Posterior vena cava (tissue), 2 donors: ENCODE results near the gene WDR59. TPM values are rescaled to one million over a fixed set of nuclear protein-coding genes. Genes with fewer than 3 reads are reported as not detected.
"Not testable (repeated sequence)": the region's sequence is repeated elsewhere in the genome, so short reads cannot be mapped to it uniquely, and the experiment has no call there.

Experiments
- DNase-seq: peaks from one replicate; pipeline ENCODE4 v3.0.0-alpha.2; 2020; ENCODE audit warnings: low spot score
- intact Hi-C, 2 donors: fragments of 100-400 bp; cut with DNase I; formaldehyde crosslinking; loops; one replicate each; pipeline versions ENCODE4 v1.14.1 to v1.14.2; 2022 to 2023
- total RNA-seq, 2 donors: library from RNA; stranded (reverse); fragmentation: NEBNext Ultra II Directional; extraction: Animal tissue kit (Norgen Biotek cat#: 25700); gene quantifications; one replicate each; pipeline ENCODE4 v1.2.1, GENCODE V29; 2021
- donor health status: DM: yes; HTN: yes; CAD: no.
- donor health status: DM: yes; HTN: yes; CAD: no.

WDR59 gene
- total RNA-seq, 2 donors from 2014 or later, result 32.4 to 32.8 TPM

DNA sequence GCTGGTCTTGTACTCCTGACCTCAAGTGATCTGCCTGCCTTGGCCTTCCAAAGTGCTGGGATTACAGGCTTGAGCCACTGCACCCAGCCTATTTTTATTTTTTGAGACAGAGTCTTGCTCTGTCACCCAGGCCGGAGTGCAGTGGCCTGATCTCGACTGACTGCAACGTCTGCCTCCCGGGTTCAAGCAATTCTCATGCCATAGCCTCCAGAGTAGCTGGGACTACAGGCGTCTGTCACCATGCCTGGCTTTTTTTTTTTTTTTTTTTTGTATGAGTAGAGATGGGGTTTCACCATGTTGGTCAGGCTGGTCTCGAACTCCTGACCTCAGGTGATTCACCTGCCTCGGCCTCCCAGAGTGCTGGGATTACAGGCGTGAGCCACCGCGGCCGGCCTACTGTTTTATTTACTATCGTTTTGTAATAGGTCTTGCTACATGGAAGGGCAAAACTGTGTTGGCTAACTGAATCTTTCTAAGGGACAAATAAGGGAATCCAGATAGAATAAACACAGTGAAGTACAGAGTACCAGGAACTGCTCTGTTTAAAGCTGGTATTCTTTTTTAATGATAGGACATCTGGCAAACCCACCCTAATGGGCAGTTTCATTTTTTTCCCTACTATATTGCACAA is 31.6 kb upstream of the WDR59 start:
- intact Hi-C loops, DNase-seq: not testable (repeated sequence)

GRCh38 chr16:75014318-75014717 is 29.4 kb upstream of the WDR59 start:
- DNase-seq, result no peak

DNA sequence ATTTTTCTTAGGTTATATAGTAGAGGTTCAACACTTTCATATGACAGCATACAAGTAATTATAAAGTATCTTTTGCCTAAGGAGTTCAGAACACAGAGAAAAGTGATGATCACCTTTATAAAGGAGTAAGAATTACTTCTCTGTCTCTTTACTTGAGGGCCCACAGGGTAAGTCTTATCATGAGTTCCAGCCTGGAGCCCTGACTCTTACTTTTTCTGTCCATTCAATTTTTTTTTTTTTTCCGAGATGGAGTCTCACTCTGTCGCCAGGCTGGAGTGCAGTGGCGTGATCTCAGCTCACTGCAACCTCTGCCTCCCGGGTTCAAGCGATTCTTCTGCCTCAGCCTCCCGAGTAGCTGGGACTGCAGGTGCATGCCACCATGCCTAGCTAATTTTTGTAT is 28.2 kb upstream of the WDR59 start:
- intact Hi-C loops, DNase-seq: not testable (repeated sequence)

More at GRCh38 chr16:75014318-75014717, 29.4 kb upstream of the WDR59 start:
- intact Hi-C loops, result no loop called here

GRCh38 chr16:75012380-75013081 is 27.6 kb upstream of the WDR59 start:
- no peak for DNase-seq
- intact Hi-C loops, result no loop called here

DNA sequence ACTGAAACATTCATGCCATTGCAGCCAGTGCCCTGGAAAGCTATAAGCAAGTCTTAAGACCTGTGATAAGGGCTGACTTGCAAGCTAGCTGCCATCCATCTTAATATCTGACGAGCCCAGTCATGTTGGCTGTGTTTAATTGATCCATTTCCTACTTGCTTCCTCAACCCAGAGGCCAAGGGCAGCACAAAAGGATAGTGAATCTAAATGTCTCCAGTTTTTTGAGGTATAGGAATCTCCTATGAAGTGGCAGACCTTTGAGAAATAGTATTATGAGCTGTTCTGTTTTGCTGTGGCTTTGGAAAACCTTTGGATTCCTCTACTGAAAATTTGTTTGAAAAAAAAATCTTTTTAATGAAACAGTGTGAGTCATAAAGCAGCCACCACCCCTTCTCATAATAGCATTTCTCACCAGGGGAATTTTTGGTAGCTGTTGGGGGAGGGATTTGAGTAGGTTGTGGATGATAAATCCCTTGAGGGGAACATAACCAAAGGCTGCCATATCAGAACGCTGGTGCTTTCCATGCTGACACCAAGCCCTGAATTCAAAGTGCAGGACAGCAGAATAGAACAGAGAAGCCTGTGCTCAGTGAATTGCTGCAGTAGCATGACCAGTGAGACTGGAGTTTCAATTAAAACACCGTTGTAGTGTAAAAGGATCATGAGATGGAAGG is 26.8 kb upstream of the WDR59 start:
- intact Hi-C loops, result no loop called here
- DNase-seq, result no peak

GRCh38 chr16:75010427-75010826 is 25.5 kb upstream of the WDR59 start:
- DNase-seq, result no peak
- intact Hi-C loops, result no loop called here

DNA sequence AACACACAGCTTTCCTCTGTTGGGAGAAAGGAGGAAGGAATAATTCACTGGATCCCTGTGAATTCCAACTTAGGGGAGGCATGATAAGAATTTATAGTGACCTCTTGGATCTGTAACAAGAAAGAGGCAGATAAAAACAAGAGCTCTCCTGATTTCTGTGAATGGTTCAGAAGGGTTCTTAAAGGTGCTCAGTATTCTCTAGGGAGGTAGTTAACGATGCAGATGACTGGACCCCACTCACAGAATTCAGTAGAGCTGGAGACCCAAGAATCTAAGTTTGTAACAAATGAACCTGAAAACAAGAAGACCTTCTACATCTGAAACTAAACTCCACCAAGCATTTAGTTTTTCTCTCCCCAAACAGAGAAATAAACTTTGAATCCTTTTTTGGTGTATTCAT is 22.5 kb upstream of the WDR59 start:
- no peak for DNase-seq
- intact Hi-C loops, result loop anchor here in 1 of 2 donors (10.0 kb wide), 1 partner anchor 57 kb away; no protein-coding TSS in a partner anchor

DNA sequence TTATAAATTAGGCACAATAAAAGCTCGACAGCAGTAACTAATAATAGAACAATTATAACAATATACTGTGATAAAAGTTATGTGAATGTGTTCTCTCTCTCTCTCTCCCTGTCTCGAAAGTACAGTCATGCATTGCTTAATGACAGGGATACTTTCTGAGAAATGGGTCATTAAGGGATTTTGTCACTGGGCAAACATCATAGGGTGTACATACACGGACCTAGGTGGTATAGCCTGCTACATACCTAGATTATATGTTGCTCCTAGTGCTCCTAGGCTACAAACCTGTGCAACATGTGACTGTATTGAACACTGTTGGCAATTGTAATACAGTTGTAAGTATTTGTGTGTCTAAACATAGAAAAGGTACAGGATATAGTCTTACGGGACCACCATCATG is 20.8 kb upstream of the WDR59 start:
- intact Hi-C loops, result loop anchor here in 1 of 2 donors (10.0 kb wide), 1 partner anchor 59 kb away; no protein-coding TSS in a partner anchor
- DNase-seq, result no peak

DNA sequence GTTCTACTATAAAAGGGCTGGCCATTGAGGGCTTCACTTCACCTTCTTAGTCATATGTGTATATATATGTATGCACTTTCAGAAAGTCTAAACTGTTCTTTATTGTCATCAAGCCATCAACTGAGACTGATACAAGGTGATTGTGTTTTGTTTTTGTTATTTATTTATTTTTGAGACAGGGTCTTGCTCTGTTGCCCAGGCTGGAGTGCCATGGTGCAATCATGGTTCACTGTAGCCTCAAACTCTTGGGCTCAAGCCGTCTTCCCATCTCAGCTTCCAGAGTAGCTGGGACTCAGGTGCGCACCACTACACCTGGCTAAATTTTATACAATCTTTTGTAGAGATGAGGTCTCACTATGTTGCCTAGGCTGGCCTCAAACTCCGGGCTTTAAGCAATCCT is 19.5 kb upstream of the WDR59 start:
- intact Hi-C loops, result loop anchor here in 1 of 2 donors (10.0 kb wide), 1 partner anchor 60 kb away; no protein-coding TSS in a partner anchor
- no peak for DNase-seq

GRCh38 chr16:75003931-75004330 is 19.0 kb upstream of the WDR59 start:
- intact Hi-C loops, result loop anchor here in 1 of 2 donors (10.0 kb wide), 1 partner anchor 61 kb away; no protein-coding TSS in a partner anchor
- DNase-seq, result no peak

- intact Hi-C loops, result loop anchor here in 1 of 2 donors (10.0 kb wide), 1 partner anchor 62 kb away; no protein-coding TSS in a partner anchor
- no peak for DNase-seq
Observed at GRCh38 chr16:75002474-75002873, 17.6 kb upstream of the WDR59 start.

- intact Hi-C loops, result loop anchor here in 1 of 2 donors (10.0 kb wide), 1 partner anchor 64 kb away; no protein-coding TSS in a partner anchor
- no peak for DNase-seq
Observed at GRCh38 chr16:75000481-75001081, 15.7 kb upstream of the WDR59 start.

DNA sequence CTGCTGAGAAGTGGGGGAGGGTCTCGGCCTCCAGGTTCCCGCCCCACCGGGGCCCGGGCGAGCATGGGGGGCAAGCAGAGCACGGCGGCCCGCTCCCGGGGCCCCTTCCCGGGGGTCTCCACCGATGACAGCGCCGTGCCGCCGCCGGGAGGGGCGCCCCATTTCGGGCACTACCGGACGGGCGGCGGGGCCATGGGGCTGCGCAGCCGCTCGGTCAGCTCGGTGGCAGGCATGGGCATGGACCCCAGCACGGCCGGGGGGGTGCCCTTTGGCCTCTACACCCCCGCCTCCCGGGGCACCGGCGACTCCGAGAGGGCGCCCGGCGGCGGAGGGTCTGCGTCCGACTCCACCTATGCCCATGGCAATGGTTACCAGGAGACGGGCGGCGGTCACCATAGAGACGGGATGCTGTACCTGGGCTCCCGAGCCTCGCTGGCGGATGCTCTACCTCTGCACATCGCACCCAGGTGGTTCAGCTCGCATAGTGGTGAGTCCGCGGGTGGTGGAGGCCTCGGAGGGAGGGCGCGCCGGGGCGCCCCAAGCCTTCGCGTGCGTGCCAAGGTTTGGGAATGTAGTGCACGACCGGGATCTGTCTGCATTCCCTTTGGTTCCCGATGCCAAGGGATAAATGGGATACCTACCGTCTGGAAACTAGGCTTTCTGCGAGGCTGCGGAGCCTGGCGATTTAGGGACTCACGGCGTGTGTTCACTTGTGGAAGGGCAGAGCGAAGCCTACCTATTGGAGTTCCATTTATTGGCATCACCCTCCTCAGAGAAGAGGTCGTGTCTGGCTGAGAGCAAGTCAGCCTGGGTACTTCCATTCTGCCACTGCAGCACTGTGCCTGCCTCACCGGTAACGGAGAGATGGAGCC is 14.9 kb upstream of the WDR59 start:
- intact Hi-C loops, result loop anchor here (2.0 to 10.0 kb wide), 2 partner anchors 65 to 111 kb away; no protein-coding TSS in a partner anchor
- DNase-seq, result peak; percentile 86

DNA sequence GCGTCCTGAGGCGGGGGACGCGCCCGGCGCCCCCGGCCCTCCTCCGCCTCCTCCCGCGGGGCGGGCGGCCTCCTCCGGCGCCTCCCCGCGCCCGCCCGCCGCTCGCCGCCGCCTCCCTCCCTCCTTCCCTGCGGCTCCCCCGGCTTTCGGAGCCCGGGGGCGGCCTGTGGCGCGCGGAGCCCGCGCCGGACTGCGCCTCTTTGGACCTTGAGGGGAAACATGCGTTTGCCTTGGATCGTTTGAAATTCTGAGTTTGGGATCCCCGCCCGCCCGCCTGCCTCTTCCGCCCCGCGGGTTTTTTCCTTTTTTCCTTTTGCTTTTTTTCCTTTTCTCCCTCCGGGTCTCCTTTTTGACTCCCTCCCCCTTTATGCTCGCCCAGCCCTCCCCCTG is 14.3 kb upstream of the WDR59 start:
- intact Hi-C loops, result loop anchor here (2.0 kb wide), 1 partner anchor 112 kb away; no protein-coding TSS in a partner anchor

GRCh38 chr16:74998481-74999218 is 13.7 kb upstream of the WDR59 start, which contains the start of gene ZNRF1:
Gene ZNRF1, plus strand, starts transcription at chr16:74999024. Its CDS starts 648 bp downstream, at chr16:74999672.
- intact Hi-C loops, result loop anchor here (2.0 kb wide), 1 partner anchor 112 kb away; no protein-coding TSS in a partner anchor

More for the DNA sequence above, 14.3 kb upstream of the WDR59 start:
- DNase-seq, result peak; percentile 82

DNA sequence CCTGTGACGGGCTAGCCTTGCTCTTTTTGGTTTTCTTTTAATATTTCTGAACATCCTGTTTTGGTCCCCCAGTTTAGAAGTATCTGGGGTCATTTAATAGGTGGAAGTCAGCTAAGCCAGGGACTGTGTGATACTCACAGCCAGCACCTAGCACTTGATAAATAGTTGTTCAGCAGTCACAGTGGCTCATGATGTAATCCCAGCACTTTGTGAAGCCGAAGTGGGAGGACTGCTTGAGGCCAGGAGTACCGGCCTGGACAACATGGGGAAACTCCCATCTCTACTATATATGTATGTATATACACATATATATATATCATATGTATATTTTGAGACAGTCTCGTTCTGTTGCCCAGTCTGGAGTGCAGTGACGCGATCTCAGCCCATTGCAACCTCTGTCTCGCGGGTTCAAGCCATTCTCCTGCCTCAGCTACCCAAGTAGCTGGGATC is 12.1 kb upstream of the WDR59 start:
- peak; percentile 46 for DNase-seq
- intact Hi-C loops, result no loop called here

More at GRCh38 chr16:74998481-74999218, 13.7 kb upstream of the WDR59 start, which contains the start of gene ZNRF1:
- peak; percentile 94 for DNase-seq

- intact Hi-C loops, result no loop called here
- DNase-seq, result no peak
Observed at GRCh38 chr16:74995986-74996385, 11.1 kb upstream of the WDR59 start.
